Eye (tissue), 1 donor: ENCODE measurements around the gene ANP32B.

Source experiments
- DNase-seq: peaks from one replicate; pipeline ENCODE4 v3.0.0-alpha.2; 2015

Gene ANP32B

GRCh38 chr9:98034593-98035546, 51.7 kb downstream of the ANP32B start:
- DNase-seq = peak; percentile 92

DNA sequence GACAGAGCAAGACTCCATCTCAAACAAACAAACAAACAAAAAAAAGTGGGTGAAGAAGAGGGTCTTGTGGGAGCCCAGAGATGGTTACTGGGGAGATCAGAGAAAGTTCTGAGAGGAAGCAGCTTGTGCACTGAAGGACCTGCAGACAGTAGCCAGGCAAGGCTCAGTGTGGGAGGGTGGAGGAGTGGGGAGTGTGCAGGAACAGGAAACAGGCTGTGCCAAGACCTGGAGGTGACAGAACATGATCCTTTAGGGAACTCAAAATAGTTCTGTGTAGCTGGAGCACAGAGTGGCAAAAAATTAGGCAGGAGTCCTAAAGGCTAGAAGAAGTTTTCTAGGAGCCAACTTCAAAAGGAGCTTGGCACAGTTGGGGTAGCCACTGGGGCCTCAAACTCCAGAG, 54.2 kb downstream of the ANP32B start:
- DNase-seq = no peak

- DNase-seq = no peak
Observed at GRCh38 chr9:98038958-98039357, 55.8 kb downstream of the ANP32B start.

- DNase-seq = no peak
Observed at GRCh38 chr9:98039607-98040017, 56.5 kb downstream of the ANP32B start.

- no peak for DNase-seq
Observed at GRCh38 chr9:98040212-98040611, 57.1 kb downstream of the ANP32B start.

GRCh38 chr9:98043915-98044314, 60.8 kb downstream of the ANP32B start:
- no peak for DNase-seq

DNA sequence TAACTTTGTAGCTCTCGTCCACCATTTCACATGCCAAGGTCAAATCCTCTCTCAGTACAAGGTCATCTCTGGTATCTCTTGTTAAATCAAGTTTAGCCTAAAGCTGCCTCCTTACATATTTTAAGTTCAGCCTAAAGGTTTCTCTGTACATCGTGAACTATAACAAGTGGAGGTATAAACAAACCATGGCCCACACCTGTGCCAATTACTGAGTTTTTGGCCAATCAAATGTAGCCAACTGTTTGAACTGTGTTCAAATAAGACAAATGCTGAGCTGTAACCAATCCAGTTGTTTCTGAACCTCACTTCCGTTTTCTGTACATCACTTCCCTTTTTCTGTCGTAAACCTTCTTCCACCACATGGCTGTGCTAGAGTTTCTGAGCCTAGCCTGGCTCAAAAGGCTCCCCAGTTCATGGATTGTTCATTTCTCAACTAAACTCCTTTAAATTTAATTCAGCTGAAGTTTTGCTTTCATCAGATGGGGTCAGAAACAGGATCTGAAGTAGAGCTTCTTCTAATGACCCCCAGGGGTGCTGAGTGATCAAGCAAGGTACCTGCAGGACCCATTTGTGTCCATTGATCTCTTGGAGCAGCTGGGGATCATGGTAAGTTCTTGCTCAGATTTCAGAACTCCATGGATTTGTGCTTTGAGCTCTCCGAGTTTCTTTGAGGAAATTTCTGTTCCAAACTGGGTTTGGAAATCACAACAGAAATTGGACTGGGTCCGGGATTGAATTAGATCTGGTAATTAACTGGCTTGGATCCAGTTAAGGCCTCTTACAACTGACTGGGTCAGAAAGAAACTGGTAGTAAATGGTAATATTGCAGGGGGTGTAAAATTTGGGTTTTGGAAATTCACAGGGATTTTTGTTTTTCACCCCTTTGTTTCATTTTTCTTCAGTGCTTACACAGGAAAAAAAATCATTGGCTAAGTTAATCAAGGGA, 62.4 kb downstream of the ANP32B start:
- DNase-seq = no peak

- DNase-seq = no peak
Observed at GRCh38 chr9:98046180-98046543, 63.0 kb downstream of the ANP32B start.

GRCh38 chr9:98047002-98047401, 63.9 kb downstream of the ANP32B start:
- no peak for DNase-seq

GRCh38 chr9:98049288-98050072, 66.3 kb downstream of the ANP32B start:
- no peak for DNase-seq

DNA sequence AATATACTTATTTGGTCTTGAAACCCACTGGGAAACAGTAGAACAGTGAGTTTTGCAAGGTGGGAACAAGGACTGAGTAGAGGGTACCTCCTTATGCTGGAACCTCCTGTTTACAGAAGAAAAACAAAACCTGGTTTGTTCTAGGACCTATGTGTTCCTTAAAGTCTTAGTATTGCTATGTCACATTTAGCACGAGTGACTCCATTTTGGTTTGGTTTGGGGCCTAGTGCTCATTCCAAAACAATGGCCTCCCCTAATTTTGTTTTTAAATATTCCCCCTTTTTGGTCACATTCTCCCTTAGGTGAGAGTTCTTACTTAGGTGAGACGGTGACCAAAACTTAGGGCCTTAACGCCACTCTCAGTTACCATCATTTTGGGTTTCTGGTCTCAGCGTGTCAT, 67.2 kb downstream of the ANP32B start:
- no peak for DNase-seq

DNA sequence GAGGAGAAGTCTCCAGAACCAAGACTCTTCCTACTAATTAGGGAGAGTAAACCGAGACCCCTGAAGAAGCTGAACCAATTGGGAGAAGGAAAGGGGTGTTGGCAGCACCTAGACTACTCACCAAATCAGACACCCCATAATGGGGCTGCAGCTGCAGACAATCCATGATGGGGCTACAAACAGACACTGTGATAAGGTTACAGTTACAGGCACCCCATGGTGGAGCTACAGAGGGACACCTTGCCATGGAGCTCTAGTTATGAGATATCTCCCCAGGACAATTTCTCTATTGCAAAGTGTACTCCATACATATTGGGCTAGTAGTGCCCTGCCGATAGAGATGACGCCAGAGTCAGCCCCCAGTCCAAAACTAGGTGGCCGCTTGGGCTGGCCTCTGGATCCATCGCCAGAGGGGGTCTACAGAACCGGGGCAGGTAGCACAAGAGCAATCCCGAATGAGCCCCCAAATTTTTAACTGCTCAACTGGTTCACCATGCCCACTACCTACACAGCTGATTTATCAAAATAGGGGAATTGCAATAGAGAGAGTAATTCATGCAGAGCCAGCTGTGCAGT, 71.3 kb downstream of the ANP32B start:
- no peak for DNase-seq

GRCh38 chr9:98056269-98057137, 73.4 kb downstream of the ANP32B start, which contains the start of gene NANS:
NANS (plus strand) TSS chr9:98056732; CDS start chr9:98056809, 77 bp downstream.
- peak; percentile 94 for DNase-seq

DNA sequence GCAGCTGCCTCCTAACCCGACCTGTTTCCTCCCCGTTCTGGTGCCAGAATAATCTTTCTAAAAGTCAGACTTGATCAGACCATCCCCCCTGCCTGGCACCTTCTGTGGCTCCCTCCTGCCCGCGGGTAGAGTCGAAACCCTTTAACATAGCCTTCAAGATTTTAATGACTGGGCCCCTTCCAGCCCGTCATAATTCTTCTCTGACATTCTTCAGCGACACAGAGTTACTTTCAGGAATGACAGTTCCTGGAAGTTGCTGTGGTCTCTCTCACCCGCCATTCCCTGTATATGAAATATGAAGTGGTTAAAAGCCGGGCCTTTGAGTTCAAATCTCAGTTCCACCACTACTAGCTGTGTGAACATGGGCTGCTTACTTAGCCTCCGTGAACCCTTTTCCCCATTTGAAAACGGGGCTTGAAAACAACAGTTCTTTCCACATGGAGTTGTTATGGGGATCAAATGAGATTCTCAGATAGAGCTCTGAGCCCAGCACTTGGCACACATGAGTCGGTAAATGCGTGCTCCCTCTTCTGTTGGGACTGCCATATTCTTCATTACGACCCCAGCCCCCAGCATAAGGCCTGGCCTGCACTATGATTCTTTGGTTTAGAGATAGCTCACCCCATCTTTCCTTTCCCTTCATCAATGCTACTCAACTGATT, 74.1 kb downstream of the ANP32B start:
- DNase-seq = peak; percentile 72

DNA sequence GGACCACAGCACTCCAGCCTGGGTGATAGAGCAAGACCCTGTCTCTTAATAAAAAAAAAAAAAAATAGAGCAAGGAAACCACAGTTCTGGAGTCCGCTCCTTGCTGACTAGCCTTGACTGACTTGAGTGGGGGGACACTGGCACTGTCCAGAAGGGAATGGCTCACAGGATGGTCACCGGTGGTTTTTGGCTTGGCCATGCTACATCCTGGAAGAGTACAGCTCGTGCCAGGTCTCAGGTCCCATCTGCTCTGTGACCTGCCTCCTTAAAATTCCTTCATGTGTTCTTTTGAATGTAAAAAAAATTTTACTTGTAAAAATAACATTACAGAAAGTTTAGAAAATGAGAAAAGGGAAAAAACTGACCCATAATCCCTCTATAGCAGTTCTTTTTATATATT, 79.0 kb downstream of the ANP32B start:
- DNase-seq = no peak

DNA sequence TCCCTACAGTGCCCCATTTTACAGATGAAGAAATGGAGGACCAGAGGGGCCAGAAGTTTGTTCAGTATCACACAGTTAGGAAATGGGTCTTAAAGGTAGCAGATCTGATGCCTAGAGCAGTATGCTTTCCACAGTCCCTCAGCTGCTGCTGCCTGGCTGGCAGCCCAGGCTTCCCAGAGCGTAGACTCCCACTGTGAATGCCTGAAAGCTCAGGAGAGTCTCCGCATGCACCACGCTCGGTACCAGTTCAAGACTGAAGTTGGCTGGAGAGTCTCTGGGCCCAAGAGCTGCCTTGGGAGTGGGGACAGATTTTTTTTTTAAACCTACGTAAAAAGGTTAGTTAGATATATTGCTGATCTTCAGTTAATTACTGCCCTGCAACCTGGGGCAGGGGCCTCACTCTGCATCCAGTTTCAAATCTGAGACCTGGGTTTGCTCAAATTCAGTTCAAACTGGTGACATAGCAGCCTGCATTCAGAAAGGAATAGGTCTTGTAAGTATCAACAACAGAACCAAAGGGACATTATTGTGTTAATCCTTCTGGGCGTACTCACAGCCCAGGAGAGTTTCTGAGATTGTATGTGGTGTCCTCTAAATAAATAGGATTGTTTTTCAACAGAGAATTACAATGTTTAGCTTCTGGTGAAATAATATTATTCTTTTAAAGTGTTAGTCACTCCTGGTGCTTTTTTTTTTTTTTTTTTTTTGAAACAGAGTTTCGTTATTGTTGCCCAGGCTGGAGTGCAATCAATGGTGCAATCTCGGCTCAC, 81.7 kb downstream of the ANP32B start:
- DNase-seq = no peak
